GM12878 (cell line): ENCODE measurements around the gene TRPC4. TPM values are rescaled to one million over a fixed set of nuclear protein-coding genes. Genes with fewer than 3 reads are reported as not detected.

Experiments
- ATAC-seq: fragments of 200-7000 bp; cut with Tn5 transposase; 3 replicates; pipeline ENCODE4 v1.9.1; 2020; ENCODE audit warnings: mild to moderate bottlenecking, moderate library complexity
- BruUV-seq: library from RNA; stranded (reverse); fragments of 400-500 nt; replicated peaks from 2 replicates; lab custom pipeline; 2021; lab: Mats Ljungman, UMichigan
- CTCF ChIA-PET: fragments of 300-600 bp; sonication (Branson Sonifier 250); formaldehyde crosslinking; extraction: SDS; loops from one replicate; lab custom pipeline; 2021; ENCODE audit warnings: inconsistent platforms; lab: Yijun Ruan, JAX
- POLR2A ChIA-PET: fragments of 350-600 bp; formaldehyde crosslinking; extraction: SDS; loops from one replicate; lab custom pipeline; 2021; ENCODE audit warnings: inconsistent platforms; lab: Charles Lee
- RAD21 ChIA-PET: fragments of 300-600 bp; sonication (Branson Sonifier 250); formaldehyde crosslinking; loops from one replicate; lab custom pipeline; 2023; ENCODE audit warnings: antibody characterized with exemption; ENCODE audit not compliant: unreplicated experiment; lab: Charles Lee
- SMC1A ChIA-PET: fragments of 300-600 bp; sonication (Branson Sonifier 250); formaldehyde crosslinking; loops from one replicate; lab custom pipeline; 2023; ENCODE audit not compliant: unreplicated experiment, uncharacterized antibody; lab: Charles Lee
- DNase-seq: peaks from one replicate; pipeline ENCODE4 v3.0.0-alpha.2; 2011; ENCODE audit warnings: low read depth, low spot score
- FAIRE-seq: peaks from 3 replicates; lab custom pipeline; 2011; peaks lifted over from hg19 to GRCh38; lab: Jason Lieb, UNC
- H2AFZ ChIP-seq: 2 replicates; pipeline ENCODE4 v1.6.0; 2011; ENCODE audit warnings: low read depth, low read length, control low read depth; ENCODE audit not compliant: control insufficient read depth
- H3K27ac ChIP-seq: 2 replicates; pipeline ENCODE4 v1.5.1; 2011; ENCODE audit warnings: control low read depth; ENCODE audit not compliant: control insufficient read depth, insufficient read depth
- H3K27me3 ChIP-seq, 2 experiments: replicated peaks in 1 of 2; 2 replicates each; pipeline versions ENCODE4 v1.6.0 to v1.6.1; 2011; ENCODE audit warnings: low read length in 1 of 2; ENCODE audit not compliant: control insufficient read depth in 2 of 2, insufficient read depth in 2 of 2
- H3K36me3 ChIP-seq, 2 experiments: 2 replicates each; pipeline ENCODE4 v1.5.1; 2011; ENCODE audit warnings: low read length in 1 of 2; ENCODE audit not compliant: control insufficient read depth in 2 of 2, insufficient read depth in 2 of 2
- H3K4me1 ChIP-seq: 2 replicates; pipeline ENCODE4 v1.6.1; 2011; ENCODE audit warnings: mild to moderate bottlenecking, low read length, moderate library complexity, mixed read lengths; ENCODE audit not compliant: control insufficient read depth, insufficient read depth
- H3K4me2 ChIP-seq: 2 replicates; pipeline ENCODE4 v1.6.0; 2011; ENCODE audit warnings: control low read depth; ENCODE audit not compliant: control insufficient read depth, insufficient read depth
- H3K4me3 ChIP-seq: fragments of 200-600 bp; sonication (generic); 2 replicates; pipeline ENCODE4 v1.5.1; 2016
- H3K79me2 ChIP-seq: 2 replicates; pipeline ENCODE4 v1.6.0; 2011; ENCODE audit warnings: low read length; ENCODE audit not compliant: control insufficient read depth, insufficient read depth
- H3K9ac ChIP-seq: 2 replicates; pipeline ENCODE4 v1.8.0; 2011; ENCODE audit warnings: low read length, control low read depth, mixed read lengths; ENCODE audit not compliant: control insufficient read depth, insufficient read depth
- H3K9me3 ChIP-seq: replicated peaks from 3 replicates; pipeline ENCODE4 v1.5.1; 2011; ENCODE audit warnings: mild to moderate bottlenecking, low read length; ENCODE audit not compliant: control insufficient read depth, insufficient read depth
- H4K20me1 ChIP-seq: 2 replicates; pipeline ENCODE4 v1.6.0; 2011; ENCODE audit not compliant: control insufficient read depth, insufficient read depth
- BCLAF1 ChIP-seq: fragments of 450-650 bp; IDR thresholded peaks from 2 replicates; pipeline ENCODE4 v1.6.1; 2017; ENCODE audit warnings: antibody characterized with exemption, mild to moderate bottlenecking, moderate library complexity
- BHLHE40 ChIP-seq, 2 experiments: fragments of 450-650 bp in 1 of 2; IDR thresholded peaks; 2 replicates each; pipeline ENCODE4 v1.6.1; 2011 to 2017; ENCODE audit warnings: low read depth in 2 of 2, borderline replicate concordance in 1 of 2, improper control_type of control experiment in 1 of 2, low read length in 1 of 2, mild to moderate bottlenecking in 1 of 2
- ELK1 ChIP-seq: IDR thresholded peaks from 2 replicates; pipeline ENCODE4 v1.6.1; 2012; ENCODE audit warnings: low read depth, low read length, improper control_type of control experiment
- POLR2AphosphoS5 ChIP-seq: IDR thresholded peaks from 2 replicates; pipeline ENCODE4 v1.6.1; 2011; ENCODE audit warnings: mild to moderate bottlenecking, low read length, inconsistent platforms
- RUNX3 ChIP-seq: IDR thresholded peaks from 2 replicates; pipeline ENCODE4 v1.6.1; 2012; ENCODE audit warnings: low read length, inconsistent platforms
- SMC3 ChIP-seq: IDR thresholded peaks from 2 replicates; pipeline ENCODE4 v1.6.1; 2011; ENCODE audit warnings: low read length, improper control_type of control experiment, borderline replicate concordance
- SPI1 ChIP-seq: IDR thresholded peaks from 2 replicates; pipeline ENCODE4 v1.6.1; 2011; ENCODE audit warnings: low read depth, mild to moderate bottlenecking, low read length, moderate library complexity, borderline replicate concordance; ENCODE audit not compliant: insufficient read depth
- SUPT20H ChIP-seq: IDR thresholded peaks from 2 replicates; pipeline ENCODE4 v1.6.1; 2011; ENCODE audit warnings: low read depth, mild to moderate bottlenecking, low read length, moderate library complexity, borderline replicate concordance; ENCODE audit not compliant: control insufficient read depth
- TCF3 ChIP-seq: IDR thresholded peaks from 2 replicates; pipeline ENCODE4 v1.6.1; 2012; ENCODE audit warnings: low read depth, mild to moderate bottlenecking, low read length, borderline replicate concordance; ENCODE audit not compliant: insufficient read depth
- WRNIP1 ChIP-seq: IDR thresholded peaks from 2 replicates; pipeline ENCODE4 v1.6.1; 2011; ENCODE audit warnings: low read depth, low read length, improper control_type of control experiment, borderline replicate concordance
- WGBS: methylation state at CpG from one replicate; pipeline ENCODE4 v1.1.6; 2016; ENCODE audit warnings: low lambda C conversion rate; ENCODE audit not compliant: insufficient replicate concordance, insufficient coverage; ENCODE audit errors: missing lambda C conversion rate; 5-methylcytosine and 5-hydroxymethylcytosine counted together
- in situ Hi-C: fragments of 300-500 bp; cut with MboI; formaldehyde crosslinking; loops from 9 replicates; pipeline ENCODE4 v1.14.3; 2018; ENCODE audit warnings: mixed read lengths
- intact Hi-C: fragments of 100-400 bp; cut with micrococcal nuclease; formaldehyde crosslinking; loops from one replicate; pipeline ENCODE4 v1.14.2; 2022; ENCODE audit not compliant: unreplicated experiment
- polyA plus RNA-seq, 11 experiments: library from polyadenylated mRNA; depleted of rRNA in 4 of 11; unstranded in 6 of 11; stranded (reverse) in 5 of 11; fragments of >200 nt; fragmentation: Nextera tagmentation in 4 of 11; fragmentation: Illumina TruSeq in 1 of 11; extraction: Ambion mirVana in 4 of 11; extraction: Trizol in 1 of 11; gene quantifications; 1 replicate in 1 of 11; 2 replicates in 10 of 11; pipeline versions ENCODE4 v1.2.1 to v1.2.3, GENCODE V29; 2011 to 2016; ENCODE audit warnings: inconsistent platforms in 2 of 11, missing spikeins in 2 of 11, low read depth in 1 of 11
- total RNA-seq, 4 experiments: library from RNA; depleted of rRNA in 3 of 4; stranded (reverse); fragments of >200 nt in 3 of 4; fragmentation: Illumina TruSeq in 1 of 4; extraction: Trizol in 1 of 4; gene quantifications; 2 replicates each; pipeline versions ENCODE4 v1.2.1 to v1.2.3, GENCODE V29; 2013 to 2021
- TF ChIP-seq, protein P1 (sequence below): fragments of 450-650 bp; IDR thresholded peaks from 2 replicates; pipeline ENCODE4 v1.6.1; 2018; ENCODE audit warnings: borderline replicate concordance, mild to moderate bottlenecking; ENCODE audit not compliant: partially characterized antibody

TRPC4 gene
- total and polyA plus RNA-seq, 10 of the 15 experiments (the other 5 are each of a cell fraction or from before 2014, with no cell fraction given) = not detected

- Histone ChIP-seq H3K27me3 (no peaks in the 10 kb centered on the region), H3K4me1 (no peaks in the 10 kb centered on the region), H3K27ac (no peak overlapping the region), H3K4me2 (no peak overlapping the region), H2AFZ (no peak overlapping the region), H4K20me1 (no peaks in the 10 kb centered on the region), H3K9me3 (no peaks in the 10 kb centered on the region), H3K4me3 (no peak overlapping the region), H3K9ac (no peak overlapping the region), H3K36me3 (no peaks in the 10 kb centered on the region), H3K79me2 (no peaks in the 10 kb centered on the region)
- no TSS peak for BruUV-seq
- RAD21 ChIA-PET = no interaction called here
- WGBS = 39% methylated on average over 1 of the region's 1 CpG
- POLR2A ChIA-PET = no interaction called here
- SMC1A ChIA-PET = no interaction called here
- DNase-seq (no peak), ATAC-seq (no peak), FAIRE-seq (no peak)
- CTCF ChIA-PET = no interaction called here
- no peak for TF ChIP-seq RUNX3
- TF ChIP-seq WRNIP1 = no peak
- TF ChIP-seq SUPT20H = no peak
- no peak for TF ChIP-seq BHLHE40 (IDR thresholded peaks at IDR 0.05; ENCODE audit: borderline replicate concordance in 1 of 2, low read depth in 2 of 2, low read length in 1 of 2)
- in situ Hi-C loops (no loop called here), intact Hi-C loops (no loop called here)
These were observed 37.3 kb upstream of the TRPC4 start for GRCh38 chr13:37906880-37907279.

DNA sequence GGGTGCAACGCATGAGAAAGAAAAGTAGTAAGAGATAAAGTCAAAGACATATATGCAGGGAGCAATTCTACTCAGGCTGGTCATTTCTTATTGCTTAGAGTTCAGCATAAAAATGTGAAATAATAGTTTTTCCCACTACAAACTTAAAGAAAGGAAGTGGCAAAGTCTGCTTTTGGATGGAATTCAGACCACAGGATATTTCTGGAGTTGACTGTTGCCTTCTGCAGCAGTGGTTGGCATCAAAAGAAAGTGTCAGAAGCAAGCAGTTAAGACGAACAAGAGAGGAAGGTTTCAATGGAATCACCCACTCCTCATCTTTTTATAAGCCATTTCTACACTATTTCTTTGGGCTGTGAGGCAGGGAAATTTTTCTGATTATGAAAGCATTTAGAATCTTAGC is 36.2 kb upstream of the TRPC4 start:
- ChIA-PET POLR2A (no interaction called here), SMC1A (no interaction called here), CTCF (no interaction called here), RAD21 (no interaction called here)
- intact Hi-C loops = no loop called here
- Histone ChIP-seq H3K27me3 (no peaks in the 10 kb centered on the region), H3K9me3 (no peaks in the 10 kb centered on the region), H3K79me2 (no peaks in the 10 kb centered on the region), H2AFZ (no peak overlapping the region), H3K27ac (no peak overlapping the region), H3K9ac (no peak overlapping the region), H3K36me3 (no peaks in the 10 kb centered on the region), H3K4me3 (no peak overlapping the region), H3K4me1 (no peaks in the 10 kb centered on the region), H3K4me2 (no peak overlapping the region), H4K20me1 (no peaks in the 10 kb centered on the region)
- no peak for DNase-seq
- no TSS peak for BruUV-seq
- in situ Hi-C loops = no loop called here
- FAIRE-seq = no peak
- 50% methylated on average over 2 of the region's 2 CpGs for WGBS
- ATAC-seq = no peak
- TF ChIP-seq, protein P1, sequence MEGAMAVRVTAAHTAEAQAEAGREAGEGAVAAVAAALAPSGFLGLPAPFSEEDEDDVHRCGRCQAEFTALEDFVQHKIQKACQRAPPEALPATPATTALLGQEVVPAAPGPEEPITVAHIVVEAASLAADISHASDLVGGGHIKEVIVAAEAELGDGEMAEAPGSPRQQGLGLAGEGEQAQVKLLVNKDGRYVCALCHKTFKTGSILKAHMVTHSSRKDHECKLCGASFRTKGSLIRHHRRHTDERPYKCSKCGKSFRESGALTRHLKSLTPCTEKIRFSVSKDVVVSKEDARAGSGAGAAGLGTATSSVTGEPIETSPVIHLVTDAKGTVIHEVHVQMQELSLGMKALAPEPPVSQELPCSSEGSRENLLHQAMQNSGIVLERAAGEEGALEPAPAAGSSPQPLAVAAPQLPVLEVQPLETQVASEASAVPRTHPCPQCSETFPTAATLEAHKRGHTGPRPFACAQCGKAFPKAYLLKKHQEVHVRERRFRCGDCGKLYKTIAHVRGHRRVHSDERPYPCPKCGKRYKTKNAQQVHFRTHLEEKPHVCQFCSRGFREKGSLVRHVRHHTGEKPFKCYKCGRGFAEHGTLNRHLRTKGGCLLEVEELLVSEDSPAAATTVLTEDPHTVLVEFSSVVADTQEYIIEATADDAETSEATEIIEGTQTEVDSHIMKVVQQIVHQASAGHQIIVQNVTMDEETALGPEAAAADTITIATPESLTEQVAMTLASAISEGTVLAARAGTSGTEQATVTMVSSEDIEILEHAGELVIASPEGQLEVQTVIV = no peak
- TF ChIP-seq SPI1 (no peak), POLR2AphosphoS5 (no peak), TCF3 (no peak), BCLAF1 (no peak), SMC3 (no peak), ELK1 (no peak)
